Body of pancreas (tissue), 4 donors: ENCODE results near the gene HCRT. TPM values are rescaled to one million over a fixed set of nuclear protein-coding genes. Genes with fewer than 3 reads are reported as not detected.

ENCODE experiments used
- ATAC-seq: fragments of 150-250 bp; one replicate; pipeline ENCODE4 v1.9.1; 2016
- DNase-seq, 4 donors: peaks; one replicate each; pipeline ENCODE4 v3.0.0-alpha.2; 2019
- H3K27ac ChIP-seq, 4 donors: fragments of 200-600 bp; sonication (generic); 1 replicate in 3 of 4; 2 replicates in 1 of 4; pipeline versions ENCODE4 v1.5.1 to v1.6.1; 2016 to 2019; ENCODE audit warnings: mild to moderate bottlenecking in 1 of 4, mixed read lengths in 1 of 4, moderate library complexity in 1 of 4
- H3K27me3 ChIP-seq, 2 donors: fragments of 200-600 bp; sonication (generic); one replicate each; pipeline ENCODE4 v1.6.0; 2016; ENCODE audit warnings: mild to moderate bottlenecking in 1 of 2
- H3K36me3 ChIP-seq, 2 donors: fragments of 200-600 bp; sonication (generic); replicated peaks in 1 of 2; 2 replicates each; pipeline ENCODE4 v1.5.1; 2016; ENCODE audit warnings: low read depth in 2 of 2; ENCODE audit not compliant: insufficient read depth in 1 of 2
- H3K4me1 ChIP-seq: fragments of 200-600 bp; sonication (generic); one replicate; pipeline ENCODE4 v1.6.0; 2016
- H3K4me3 ChIP-seq, 2 donors: fragments of 200-600 bp; sonication (generic); 1 replicate in 1 of 2; 2 replicates in 1 of 2; pipeline ENCODE4 v1.5.1; 2016 to 2019
- H3K9me3 ChIP-seq, 3 donors: fragments of 200-600 bp; sonication (generic); 1 replicate in 2 of 3; 2 replicates in 1 of 3; pipeline ENCODE4 v1.5.1; 2016
- CTCF ChIP-seq, 7 experiments: fragments of 450-650 bp in 4 of 7; fragments of 200-600 bp in 3 of 7; sonication (generic) in 3 of 7; IDR thresholded peaks; one replicate each; pipeline ENCODE4 v1.5.1; 2016 to 2019; ENCODE audit warnings: antibody characterized with exemption in 7 of 7
- POLR2A ChIP-seq, 3 donors: fragments of 450-650 bp; IDR thresholded peaks; one replicate each; pipeline ENCODE4 v1.6.1; 2016; ENCODE audit warnings: antibody characterized with exemption in 3 of 3, mild to moderate bottlenecking in 2 of 3
- WGBS, 2 donors: methylation state at CpG; one replicate each; pipeline ENCODE4 v1.1.5; 2017; 5-methylcytosine and 5-hydroxymethylcytosine counted together
- intact Hi-C: fragments of 100-400 bp; cut with DNase I; formaldehyde crosslinking; loops from one replicate; pipeline ENCODE4 v1.15.1; 2023
- total RNA-seq, 2 donors: library from RNA; depleted of rRNA; stranded (reverse); fragments of >200 nt; gene quantifications; one replicate each; pipeline ENCODE4 v1.1.0, GENCODE V29; 2016

Gene HCRT
- total RNA-seq, 2 donors from 2014 or later: not detected

GRCh38 chr17:42165751-42166150 is 19.5 kb downstream of the HCRT start:
- TF ChIP-seq POLR2A (IDR thresholded peaks at IDR 0.05) (no peak), CTCF (IDR thresholded peaks at IDR 0.05) (no peak)
- no peaks in the 10 kb centered on the region for H3K27me3 ChIP-seq
- no peaks in the 10 kb centered on the region for H3K4me1 ChIP-seq
- no peaks in the 10 kb centered on the region for H3K36me3 ChIP-seq
- no peaks in the 10 kb centered on the region for H3K9me3 ChIP-seq
- intact Hi-C loops: no loop called here
- DNase-seq: no peak
- H3K27ac ChIP-seq: no peak overlapping the region
- H3K4me3 ChIP-seq: no peak overlapping the region
- 78 to 79% methylated on average over 6 of the region's 6 CpGs for WGBS, 2 donors
- ATAC-seq: no peak

- no peak overlapping the region for H3K27ac ChIP-seq
- H3K27me3 ChIP-seq: no peaks in the 10 kb centered on the region
- ATAC-seq (no peak), DNase-seq (no peak)
- intact Hi-C loops: no loop called here
- H3K4me1 ChIP-seq: no peaks in the 10 kb centered on the region
- TF ChIP-seq POLR2A (IDR thresholded peaks at IDR 0.05) (no peak), CTCF (IDR thresholded peaks at IDR 0.05) (no peak)
- WGBS, 2 donors: 55 to 72% methylated on average over 8 to 20 of the region's 22 CpGs
- H3K4me3 ChIP-seq: no peak overlapping the region
- H3K9me3 ChIP-seq: no peaks in the 10 kb centered on the region
- no peaks in the 10 kb centered on the region for H3K36me3 ChIP-seq
Observed at GRCh38 chr17:42163696-42164407, 21.4 kb downstream of the HCRT start.

- Histone ChIP-seq H3K9me3 (no peaks in the 10 kb centered on the region), H3K4me3 (no peak overlapping the region), H3K27ac (no peak overlapping the region), H3K36me3 (no peaks in the 10 kb centered on the region), H3K4me1 (no peaks in the 10 kb centered on the region), H3K27me3 (no peaks in the 10 kb centered on the region)
- no peak for ATAC-seq
- intact Hi-C loops: no loop called here
- TF ChIP-seq CTCF (IDR thresholded peaks at IDR 0.05): peak in 3 of 7 experiments; percentile 19 to 25 (median 20)
- TF ChIP-seq POLR2A (IDR thresholded peaks at IDR 0.05): no peak
- WGBS, 2 donors: 50% methylated on average over 8 of the region's 8 CpGs
- DNase-seq: no peak
Observed at GRCh38 chr17:42163113-42163512, 22.1 kb downstream of the HCRT start.

- DNase-seq (no peak), ATAC-seq (no peak)
- H3K4me3 ChIP-seq: no peak overlapping the region
- TF ChIP-seq CTCF (IDR thresholded peaks at IDR 0.05) (no peak), POLR2A (IDR thresholded peaks at IDR 0.05) (no peak)
- H3K36me3 ChIP-seq: no peaks in the 10 kb centered on the region
- WGBS, 2 donors: 90 to 95% methylated on average over 7 of the region's 7 CpGs
- no peak overlapping the region for H3K27ac ChIP-seq
- intact Hi-C loops: no loop called here
- no peaks in the 10 kb centered on the region for H3K27me3 ChIP-seq
- no peaks in the 10 kb centered on the region for H3K9me3 ChIP-seq
- H3K4me1 ChIP-seq: peaks cover 3% of the 10 kb centered on the region
Observed at GRCh38 chr17:42160531-42160910, 24.7 kb downstream of the HCRT start.
